ENCODE data around the gene DNAH6.

DNAH6 gene

GRCh38 chr2:84788498-84788897 is 272.2 kb downstream of the DNAH6 start:
- DNase-seq (ENCODE audit: insufficient read length, low spot score) = no peak
- no peak for FAIRE-seq

- FAIRE-seq = peak; percentile 72
- DNase-seq (ENCODE audit: insufficient read length, low spot score) = no peak
These were observed 276.7 kb downstream of the DNAH6 start for GRCh38 chr2:84792856-84793522.

DNA sequence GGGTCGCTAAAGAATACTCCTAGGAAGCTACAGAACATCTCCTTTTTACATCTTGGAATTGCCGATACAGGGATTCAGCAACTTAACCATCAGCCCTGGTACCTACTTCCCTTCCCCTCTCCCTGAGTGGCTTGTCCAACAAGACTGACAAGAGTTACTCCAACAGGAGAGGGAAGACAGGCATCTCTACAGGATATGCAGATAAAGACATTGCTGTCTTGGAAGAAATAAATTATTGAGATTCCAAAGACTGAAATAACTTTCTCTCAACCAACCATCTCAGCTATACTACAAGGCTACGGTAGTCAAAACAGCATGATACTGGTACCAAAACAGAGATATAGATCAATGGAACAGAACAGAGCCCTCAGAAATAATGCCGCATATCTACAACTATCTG is 277.3 kb downstream of the DNAH6 start:
- DNase-seq (ENCODE audit: insufficient read length, low spot score) = no peak
- no peak for FAIRE-seq

GRCh38 chr2:84796798-84797197 is 280.5 kb downstream of the DNAH6 start:
- no peak for FAIRE-seq
- no peak for DNase-seq (ENCODE audit: insufficient read length, low spot score)

DNA sequence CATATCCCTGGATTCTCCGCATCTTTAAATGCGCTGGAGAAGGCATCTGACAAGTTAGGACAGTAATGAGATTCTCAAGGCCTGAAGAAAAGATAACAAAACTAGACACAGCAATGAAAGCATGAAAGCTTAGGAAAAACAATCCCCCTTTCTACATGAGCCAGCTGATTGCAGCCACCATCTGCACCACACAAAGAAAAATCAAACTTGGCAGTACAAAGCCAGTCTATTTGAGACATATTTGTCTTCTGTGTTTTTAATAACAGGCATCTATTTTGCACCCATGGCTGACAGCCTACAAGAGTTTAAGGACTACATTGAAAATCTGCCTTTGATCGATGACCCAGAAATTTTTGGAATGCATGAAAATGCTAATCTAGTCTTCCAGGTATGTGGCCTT is 281.0 kb downstream of the DNAH6 start:
- no peak for FAIRE-seq

DNA sequence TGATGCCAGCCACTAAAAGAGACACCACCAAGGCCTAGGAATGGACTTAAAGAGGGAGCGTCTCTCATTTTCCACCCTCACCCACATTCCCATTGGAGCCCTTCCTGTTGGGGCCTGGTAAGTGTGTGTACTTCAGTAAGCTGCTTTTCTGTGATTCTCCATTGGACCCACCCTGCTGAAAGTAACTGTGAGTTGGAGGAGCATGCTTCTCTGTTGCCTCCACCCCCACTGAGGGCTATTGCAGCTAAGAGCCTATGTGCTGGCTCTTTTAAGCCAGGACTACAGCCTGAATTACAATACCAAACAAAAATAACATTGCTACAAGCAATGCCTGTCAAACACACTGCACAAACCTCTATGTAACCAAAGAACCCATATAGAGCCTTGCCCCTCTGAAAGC is 283.5 kb downstream of the DNAH6 start:
- DNase-seq (ENCODE audit: insufficient read length, low spot score) (no peak), FAIRE-seq (no peak)

More for the DNA sequence above, 281.0 kb downstream of the DNAH6 start:
- no peak for DNase-seq (ENCODE audit: insufficient read length, low spot score)

DNA sequence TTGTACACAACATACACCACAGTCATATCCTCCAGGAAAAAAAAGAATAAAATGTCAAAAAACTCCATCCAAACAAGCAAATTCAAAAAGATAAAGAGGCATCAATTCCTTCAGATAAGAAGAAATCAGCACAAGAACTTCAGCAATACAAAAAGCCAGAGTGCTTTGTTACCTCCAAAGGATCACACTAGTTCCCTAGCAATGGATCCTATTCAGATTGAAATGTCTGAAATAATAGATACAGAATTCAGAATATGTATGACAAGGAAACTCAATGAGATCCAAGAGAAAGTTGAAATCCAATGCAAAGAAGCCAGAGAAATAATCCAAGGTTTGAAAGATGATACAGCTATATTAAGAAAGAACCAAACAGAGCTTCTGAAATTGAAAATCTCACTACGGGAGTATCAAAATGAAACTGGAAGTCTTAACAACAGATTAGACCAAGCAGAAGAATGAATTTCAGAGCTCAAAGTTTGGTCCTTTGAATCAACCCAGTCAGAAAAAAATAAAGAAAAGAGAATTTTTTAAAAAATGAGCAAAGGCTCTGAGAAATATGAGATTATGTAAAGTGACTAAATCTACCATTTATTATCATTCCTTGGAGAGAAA is 284.0 kb downstream of the DNAH6 start:
- FAIRE-seq = no peak
- no peak for DNase-seq (ENCODE audit: insufficient read length, low spot score)

GRCh38 chr2:84801811-84802210 is 285.5 kb downstream of the DNAH6 start:
- FAIRE-seq = no peak
- DNase-seq (ENCODE audit: insufficient read length, low spot score) = no peak

GRCh38 chr2:84805250-84805958 is 289.1 kb downstream of the DNAH6 start:
- DNase-seq (ENCODE audit: insufficient read length, low spot score) = no peak
- no peak for FAIRE-seq

GRCh38 chr2:84807063-84807485 is 290.8 kb downstream of the DNAH6 start:
- FAIRE-seq (peak; percentile 87), DNase-seq (ENCODE audit: insufficient read length, low spot score) (peak; percentile 85)

DNA sequence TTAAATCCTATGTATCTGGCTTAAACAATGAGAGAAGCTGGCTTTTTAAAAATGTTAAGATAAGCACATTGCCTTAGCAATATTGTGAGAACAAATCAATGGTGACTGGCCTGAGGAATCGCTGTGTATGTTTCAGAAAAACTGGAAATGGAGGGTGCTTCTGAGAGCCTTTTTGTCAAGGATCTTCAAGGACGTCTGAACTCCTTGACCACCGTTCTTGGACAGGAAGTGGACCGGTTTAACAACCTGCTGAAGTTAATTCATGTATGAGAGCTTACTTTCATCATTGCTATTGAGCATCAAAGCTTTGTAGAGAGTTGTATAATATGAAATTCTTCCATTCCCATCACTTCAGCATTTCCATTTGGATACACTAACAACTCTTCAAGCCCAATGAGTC is 292.0 kb downstream of the DNAH6 start:
- no peak for FAIRE-seq
- no peak for DNase-seq (ENCODE audit: insufficient read length, low spot score)

DNA sequence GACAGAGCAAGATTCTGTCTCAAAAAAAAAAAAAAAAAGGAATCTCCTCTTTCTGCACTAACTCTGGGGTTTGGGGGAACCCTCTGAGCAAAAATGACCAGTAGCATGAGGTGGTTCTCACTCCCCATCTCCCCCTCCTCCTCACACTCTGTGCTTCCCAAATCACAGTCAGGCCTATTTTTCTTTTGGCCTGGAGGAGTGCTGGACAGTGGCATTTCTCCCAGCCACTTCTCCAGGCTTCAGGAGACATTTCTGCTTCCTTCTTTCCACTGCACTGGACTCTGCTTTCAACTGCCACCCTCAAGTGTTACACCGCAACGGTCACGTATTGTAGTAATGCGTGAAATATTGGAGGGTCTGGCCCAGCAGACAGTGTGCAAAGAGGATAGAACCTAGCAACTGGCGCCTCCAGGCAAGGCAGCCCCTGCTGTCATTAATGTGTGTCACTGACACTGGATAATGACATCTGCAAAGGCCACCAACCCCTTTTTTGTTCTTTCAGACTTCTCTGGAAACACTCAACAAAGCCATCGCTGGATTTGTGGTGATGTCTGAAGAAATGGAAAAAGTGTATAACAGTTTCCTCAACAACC is 295.6 kb downstream of the DNAH6 start:
- FAIRE-seq (no peak), DNase-seq (ENCODE audit: insufficient read length, low spot score) (no peak)

DNA sequence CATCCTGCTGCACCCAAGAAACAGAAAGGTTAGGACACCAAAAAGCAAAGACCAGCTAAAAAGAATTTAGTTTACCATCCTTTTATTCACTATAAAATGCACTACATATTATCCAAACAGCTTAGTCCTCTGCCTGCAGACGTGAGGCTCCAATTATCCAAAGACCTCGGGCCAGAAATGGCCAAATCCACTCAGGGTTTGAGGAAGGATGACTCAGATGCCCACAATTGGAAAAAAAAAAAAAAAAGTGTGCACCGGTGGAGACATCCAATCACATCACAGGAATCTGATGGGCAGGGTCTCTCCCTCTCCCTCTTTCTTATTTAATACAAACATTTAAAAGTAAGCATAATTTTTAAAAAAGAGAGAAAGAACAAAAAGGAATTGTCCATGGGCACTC is 298.8 kb downstream of the DNAH6 start:
- no peak for FAIRE-seq
- DNase-seq (ENCODE audit: insufficient read length, low spot score) = no peak

DNA sequence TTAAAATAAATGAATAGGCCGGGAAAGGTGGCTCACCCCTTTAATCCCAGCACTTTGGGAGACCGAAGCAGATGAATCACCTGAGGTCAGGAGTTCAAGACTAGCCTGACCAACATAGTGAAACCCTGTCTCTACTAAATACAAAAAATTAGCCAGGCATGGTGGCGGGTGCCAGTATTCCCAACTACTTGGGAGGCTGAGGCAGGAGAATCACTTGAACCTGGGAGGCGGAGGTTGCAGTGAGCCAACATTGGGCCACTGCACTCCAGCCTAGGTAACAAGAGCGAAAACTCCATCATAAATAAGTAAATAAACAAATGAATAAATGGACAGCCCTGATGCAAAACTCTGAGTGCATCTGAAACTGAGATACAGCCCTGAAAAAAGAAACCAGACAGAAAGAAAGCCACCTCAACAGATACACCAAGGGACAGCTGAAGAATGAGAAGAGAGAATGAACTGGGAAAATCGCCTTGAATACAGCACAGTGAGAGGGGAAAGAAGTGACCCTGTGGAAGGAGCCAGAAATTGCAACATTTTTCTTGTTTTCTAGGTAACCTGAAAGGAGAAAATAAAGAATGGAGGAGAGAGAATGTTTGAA is 300.2 kb downstream of the DNAH6 start:
- no peak for DNase-seq (ENCODE audit: insufficient read length, low spot score)
- no peak for FAIRE-seq

GRCh38 chr2:84817239-84817655 is 300.9 kb downstream of the DNAH6 start:
- no peak for FAIRE-seq
- DNase-seq (ENCODE audit: insufficient read length, low spot score) = no peak

- FAIRE-seq (no peak), DNase-seq (ENCODE audit: insufficient read length, low spot score) (no peak)
These were observed 305.5 kb downstream of the DNAH6 start for GRCh38 chr2:84821806-84822205.

- no peak for DNase-seq (ENCODE audit: insufficient read length, low spot score)
- no peak for FAIRE-seq
These were observed 306.9 kb downstream of the DNAH6 start for GRCh38 chr2:84823229-84823628.

DNA sequence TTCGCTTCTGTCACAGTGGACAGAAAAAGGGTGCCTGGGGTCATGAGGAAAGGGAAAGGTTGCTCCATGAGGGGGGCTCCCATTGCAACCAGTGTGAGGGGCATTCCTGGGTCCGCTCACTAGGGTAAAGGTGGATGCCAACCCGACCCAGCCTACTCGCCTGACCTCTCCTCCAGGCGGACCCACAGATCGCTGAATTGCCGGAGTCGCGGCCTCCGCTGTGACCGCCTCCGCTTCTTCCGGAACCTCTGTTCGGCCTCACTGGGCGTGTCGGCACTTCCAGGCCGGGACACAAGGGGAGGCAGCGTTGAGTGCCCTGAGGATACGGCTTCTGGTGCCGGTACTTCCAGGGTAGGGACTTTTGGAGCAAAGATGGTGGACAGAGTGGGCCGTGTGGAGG is 307.5 kb downstream of the DNAH6 start:
- FAIRE-seq (no peak), DNase-seq (ENCODE audit: insufficient read length, low spot score) (no peak)

DNA sequence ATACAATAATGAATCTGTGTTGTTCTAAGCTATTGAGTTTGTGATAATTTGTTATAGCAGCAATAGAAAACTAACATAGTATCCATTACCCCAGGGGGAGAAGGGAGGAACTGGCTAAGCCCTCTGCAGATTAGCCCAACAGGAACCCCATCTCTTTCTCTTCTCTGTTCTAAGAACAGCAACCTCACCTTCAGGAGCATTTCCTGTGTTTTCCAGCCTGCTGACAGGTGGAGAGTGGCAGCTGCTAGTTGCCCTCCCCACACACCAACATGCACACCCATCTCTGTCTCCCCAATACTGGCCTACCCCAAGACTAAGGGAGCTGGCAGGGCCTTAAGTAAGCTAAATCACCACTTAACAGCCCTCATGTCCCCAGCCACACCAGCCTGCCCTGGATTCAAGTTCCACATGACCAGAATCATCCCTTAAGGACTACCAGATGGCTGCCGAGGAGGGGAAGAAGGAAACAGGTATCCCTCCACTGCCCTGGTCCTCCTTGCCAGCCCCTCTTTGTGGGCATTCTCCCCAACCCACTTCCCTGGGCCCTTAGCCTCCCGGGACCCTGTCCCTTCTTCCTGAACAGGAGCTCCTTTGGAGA is 311.8 kb downstream of the DNAH6 start:
- FAIRE-seq (no peak), DNase-seq (ENCODE audit: insufficient read length, low spot score) (no peak)

DNA sequence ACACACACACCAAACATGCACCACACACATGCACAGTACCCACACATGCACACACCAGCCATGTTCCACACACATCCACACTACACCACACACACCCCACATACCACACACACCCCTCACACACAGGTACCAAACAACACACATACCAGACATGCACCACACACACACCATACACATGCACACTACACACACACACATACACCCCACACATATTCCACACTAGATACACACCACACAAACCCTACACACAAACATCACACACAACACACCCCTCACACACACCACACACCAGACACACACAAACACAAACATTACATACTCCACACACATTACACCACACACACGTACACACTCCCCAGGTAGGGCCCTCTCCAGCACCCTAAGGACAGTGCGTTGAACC is 313.4 kb downstream of the DNAH6 start:
- no peak for DNase-seq (ENCODE audit: insufficient read length, low spot score)
- FAIRE-seq = no peak

- no peak for FAIRE-seq
- DNase-seq (ENCODE audit: insufficient read length, low spot score) = peak; percentile 52
These were observed 313.8 kb downstream of the DNAH6 start for GRCh38 chr2:84830095-84830494.

Data from HTR-8/SVneo (cell line).